Muscle of back (tissue), 11 donors: ENCODE data around the gene IGF2BP2. TPM values are rescaled to one million over a fixed set of nuclear protein-coding genes. Genes with fewer than 3 reads are reported as not detected.
A peak's percentile ranks its signal among the peaks of the same experiment; 100 is the strongest.

Experiments
- DNase-seq, 3 donors: peaks; one replicate each; pipeline versions ENCODE4 v3.0.0 to v3.0.0-alpha.2; 2013
- polyA plus RNA-seq, 10 donors: library from polyadenylated mRNA; unstranded; fragments of 120-200 nt; gene quantifications; one replicate each; pipeline ENCODE4 v1.2.1, GENCODE V29; 2013; ENCODE audit not compliant: insufficient read length in 10 of 10

Gene IGF2BP2
- polyA plus RNA-seq, 10 donors: 34.6 to 59.6 (median 39.3) TPM

DNA sequence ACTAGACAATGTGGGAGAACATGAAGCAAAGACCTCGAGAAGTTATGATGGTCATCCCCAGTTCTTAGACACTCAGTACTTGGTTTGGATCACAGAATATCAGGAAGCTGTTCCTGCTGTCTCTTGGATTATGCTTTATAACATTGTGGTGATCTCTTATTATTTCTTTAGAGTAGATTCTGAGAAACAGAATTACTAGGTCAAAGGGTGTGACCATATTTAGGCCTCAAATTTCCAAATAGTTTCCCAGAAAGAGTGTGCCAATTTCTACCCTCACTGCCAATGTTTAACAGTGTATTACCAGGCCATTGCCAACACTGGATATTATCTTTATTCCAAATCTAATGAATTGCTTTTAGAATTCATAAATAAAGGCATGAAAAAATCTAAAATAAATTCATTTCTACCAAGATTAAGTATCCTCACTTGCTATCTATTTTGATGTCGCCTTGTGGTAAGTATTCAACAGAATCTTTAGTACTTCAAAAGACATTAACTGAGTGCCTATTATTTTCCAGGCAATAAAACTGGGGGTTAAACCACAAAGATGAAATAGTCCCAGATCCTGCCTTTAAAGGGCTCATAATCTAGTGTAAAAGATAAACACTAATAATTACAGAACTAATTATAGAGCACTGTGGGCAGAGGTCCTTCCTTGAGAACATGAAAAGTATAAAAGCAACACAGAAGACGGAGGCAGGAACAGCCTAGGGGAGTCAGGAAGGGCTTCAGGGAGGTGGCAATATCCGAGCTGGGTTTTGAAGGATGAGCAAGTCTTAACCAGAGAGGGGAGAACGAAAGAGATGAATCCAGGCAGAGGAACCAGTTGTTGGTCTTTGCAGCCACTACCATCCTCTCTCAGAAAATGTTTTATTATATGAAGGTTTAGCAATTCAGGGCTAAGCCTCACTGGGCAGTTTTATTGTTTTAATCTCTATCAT lies 86.8 kb downstream of the IGF2BP2 start:
- DNase-seq: no peak

GRCh38 chr3:185737020-185737419 lies 87.8 kb downstream of the IGF2BP2 start:
- DNase-seq: peak in 2 of 3 donors; percentile 45 to 71

GRCh38 chr3:185734725-185735096 lies 90.1 kb downstream of the IGF2BP2 start:
- DNase-seq: no peak

DNA sequence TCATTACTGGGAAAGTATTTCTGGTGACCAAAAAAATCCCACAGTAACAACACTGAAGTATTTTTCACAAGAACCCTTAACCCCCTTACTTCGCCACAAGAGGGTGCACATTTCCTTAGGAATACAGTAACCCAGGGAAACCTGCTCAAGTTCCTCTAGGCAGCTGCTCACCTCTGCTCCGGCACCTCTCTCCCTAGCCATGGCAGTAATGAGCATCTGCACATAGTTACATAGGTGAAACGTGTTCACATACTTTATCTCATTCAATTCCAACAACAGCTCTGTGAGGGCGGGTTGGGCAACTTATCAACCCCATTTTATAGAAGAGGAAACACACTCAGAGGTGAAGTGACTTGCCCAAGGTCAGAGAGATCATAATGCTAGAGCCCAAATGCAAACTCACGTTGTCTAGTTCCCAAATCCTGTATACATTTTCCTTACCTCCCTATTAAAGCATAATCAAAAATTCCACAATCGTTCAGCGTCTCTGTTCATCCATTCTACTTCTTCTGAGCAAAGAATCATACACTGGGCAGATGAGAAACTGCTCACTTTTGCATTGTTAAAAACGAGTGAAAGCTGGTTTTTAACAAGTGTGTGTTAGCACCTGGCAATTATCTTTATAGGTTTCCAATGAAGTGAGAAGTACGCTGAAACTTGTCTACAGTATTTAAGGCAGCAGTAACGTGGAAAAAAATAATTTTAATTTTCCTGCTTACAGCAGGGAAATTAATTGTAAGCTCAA lies 90.7 kb downstream of the IGF2BP2 start:
- peak in 2 of 3 donors; percentile 56 to 64 for DNase-seq

DNA sequence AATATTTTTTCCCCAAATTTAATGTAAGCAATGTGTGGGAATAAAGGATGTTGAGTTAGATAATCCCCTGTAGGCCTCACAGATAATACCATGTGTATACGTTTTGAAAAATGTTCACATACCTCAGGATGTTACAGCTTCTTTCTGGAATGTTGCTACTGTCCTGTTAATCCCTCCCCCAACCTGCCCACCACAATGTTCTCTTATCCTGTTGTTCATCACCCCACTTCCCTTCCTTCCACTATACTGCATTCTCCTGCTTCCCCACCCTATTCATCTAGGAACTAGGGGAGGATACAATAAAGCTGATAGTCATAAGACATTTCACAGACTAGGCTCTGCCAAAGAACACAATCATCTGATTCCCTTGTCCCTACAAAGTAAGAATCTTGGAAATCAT lies 92.1 kb downstream of the IGF2BP2 start:
- peak in 2 of 3 donors; percentile 43 to 91 for DNase-seq

DNA sequence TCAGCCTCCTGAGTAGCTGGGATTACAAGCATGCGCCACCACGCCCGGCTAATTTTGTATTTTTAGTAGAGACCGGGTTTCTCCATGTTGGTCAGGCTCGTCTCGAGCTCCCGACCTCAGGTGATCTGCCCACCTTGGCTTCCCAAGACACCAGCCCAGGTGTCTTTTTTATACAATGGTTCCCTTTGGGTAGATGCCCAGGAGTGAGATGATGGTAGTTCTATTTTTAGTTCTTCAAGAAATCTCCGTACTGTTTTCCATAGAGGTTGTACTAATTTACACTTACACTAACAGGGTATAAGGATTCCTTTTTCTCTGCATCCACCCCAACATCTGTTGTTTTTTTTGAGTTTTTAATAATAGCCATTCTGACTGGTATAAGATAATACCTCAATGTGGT lies 94.3 kb downstream of the IGF2BP2 start:
- no peak for DNase-seq

DNA sequence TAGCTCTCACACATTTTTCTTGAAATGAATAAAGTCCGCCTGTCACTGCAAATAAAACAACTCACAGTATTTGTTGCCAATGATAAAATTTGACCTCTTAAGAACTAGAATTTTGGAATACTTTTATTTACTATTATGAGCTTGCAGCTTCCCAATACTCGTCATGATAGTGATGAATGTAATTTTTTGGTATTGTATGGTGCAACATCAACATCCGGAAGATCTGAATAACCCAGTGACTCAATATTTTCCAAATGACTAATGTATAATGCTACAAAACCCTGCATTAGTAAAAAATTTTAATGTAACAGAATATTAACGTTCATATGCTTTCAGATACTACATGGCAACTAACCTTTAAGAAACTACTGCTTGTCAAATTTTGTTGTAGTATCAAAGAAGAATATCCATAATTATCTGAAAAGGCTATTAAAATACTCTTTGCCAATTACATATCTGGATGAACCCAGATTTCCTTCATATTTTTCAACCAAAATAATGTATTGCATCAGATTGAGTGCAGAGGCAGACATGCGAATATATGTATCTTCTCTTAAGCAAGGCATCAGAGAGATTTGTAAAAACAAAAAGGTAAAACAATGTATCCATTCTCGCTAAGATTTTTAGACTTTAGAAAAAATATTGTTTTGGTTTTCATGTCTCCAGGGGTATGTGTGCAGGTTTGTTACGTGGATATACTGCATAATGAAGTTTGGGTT lies 95.3 kb downstream of the IGF2BP2 start:
- peak in 1 of 3 donors; percentile 71 for DNase-seq

DNA sequence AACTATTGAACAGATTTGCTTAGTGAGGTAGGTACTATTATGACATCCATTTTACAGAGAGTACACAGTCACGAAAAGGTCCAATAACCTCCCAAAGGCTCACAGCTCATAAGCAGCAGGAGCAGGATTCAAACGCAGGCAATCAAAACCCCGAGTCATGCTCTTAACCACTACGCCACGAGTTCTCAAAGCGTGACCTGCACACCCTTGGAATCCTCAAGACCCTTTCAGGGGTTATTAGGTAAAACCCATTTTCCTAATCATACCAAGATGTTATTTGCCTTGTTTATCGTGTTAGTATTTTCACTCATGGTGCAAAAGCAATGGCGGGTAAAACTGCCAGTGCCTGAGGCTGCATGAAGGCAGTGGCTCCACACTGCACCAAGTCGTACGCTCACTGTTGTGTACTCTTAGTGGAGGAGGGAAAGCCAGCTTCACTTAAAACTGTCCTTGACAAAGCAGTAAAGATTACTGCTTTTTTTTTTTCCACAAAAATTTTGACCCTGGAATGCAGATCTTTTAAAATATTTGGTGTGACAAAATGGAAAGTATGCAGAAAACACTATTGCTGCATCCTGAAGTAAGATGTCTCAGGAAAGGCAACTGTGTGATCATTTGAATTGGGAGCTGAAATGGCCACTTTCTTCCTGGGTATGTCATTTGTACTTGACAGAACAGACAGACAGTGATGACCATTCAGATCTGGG lies 96.1 kb downstream of the IGF2BP2 start:
- DNase-seq: no peak

DNA sequence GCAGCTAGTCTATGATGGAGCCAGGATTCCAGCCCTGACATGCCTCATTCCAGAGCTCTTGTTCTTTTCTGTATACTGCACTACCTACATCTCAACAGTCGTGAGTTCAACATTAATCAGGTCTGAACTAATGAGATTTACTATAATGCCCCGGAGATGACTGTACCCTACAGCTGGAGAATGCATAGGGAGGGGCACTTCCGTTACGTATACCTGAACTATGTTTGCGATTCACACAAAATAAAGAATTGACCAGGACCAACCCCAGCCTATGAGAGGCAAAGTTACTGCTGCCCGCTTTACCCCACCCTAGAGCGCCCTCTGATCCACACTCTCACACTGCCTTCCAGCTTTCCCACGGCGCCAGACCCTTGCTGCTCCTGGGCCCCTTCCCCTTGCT lies 97.0 kb downstream of the IGF2BP2 start:
- no peak for DNase-seq

GRCh38 chr3:185726254-185726967 lies 98.4 kb downstream of the IGF2BP2 start:
- no peak for DNase-seq

GRCh38 chr3:185724761-185725160 lies 100.1 kb downstream of the IGF2BP2 start:
- DNase-seq: peak; percentile 64 to 81 (median 74)

GRCh38 chr3:185724251-185724650 lies 100.6 kb downstream of the IGF2BP2 start:
- no peak for DNase-seq

DNA sequence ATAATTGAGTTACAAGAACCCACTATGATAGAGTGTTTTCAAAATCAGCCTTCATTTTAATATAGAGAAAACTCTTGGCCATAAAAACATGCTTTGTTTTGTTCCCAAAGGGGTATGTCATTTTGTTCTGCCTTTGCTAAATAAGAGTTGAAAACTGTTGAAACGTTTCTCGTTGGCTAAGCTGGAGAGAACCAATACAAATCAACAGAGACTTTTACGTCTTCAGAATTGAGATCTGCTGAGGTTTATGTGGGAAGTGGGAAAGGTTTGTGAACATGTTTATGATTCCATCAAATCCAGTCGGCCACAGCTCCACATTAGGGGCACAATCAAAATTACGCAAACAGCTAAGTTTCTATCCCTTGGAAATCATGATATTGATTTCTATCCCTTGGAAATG lies 102.0 kb downstream of the IGF2BP2 start:
- peak in 1 of 3 donors; percentile 46 for DNase-seq

DNA sequence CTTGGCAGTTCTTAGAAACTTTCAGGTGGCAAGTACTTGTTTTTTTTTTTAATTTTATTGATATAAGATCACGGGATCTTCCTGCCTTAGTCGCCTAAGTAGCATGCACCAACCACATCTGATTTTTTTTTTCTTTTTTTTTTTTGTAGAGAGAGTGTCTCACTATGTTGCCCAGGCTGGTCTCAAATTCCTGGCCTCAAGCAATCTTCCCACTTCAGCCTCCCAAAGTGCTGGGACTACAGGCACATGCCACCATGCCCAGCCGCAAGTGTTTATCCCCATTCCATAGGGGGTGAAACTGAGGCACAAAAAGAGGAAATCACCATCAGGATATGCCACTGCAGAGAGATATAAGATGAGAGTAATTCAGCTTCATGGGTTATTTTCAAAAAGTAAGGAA lies 102.9 kb downstream of the IGF2BP2 start:
- DNase-seq: no peak

DNA sequence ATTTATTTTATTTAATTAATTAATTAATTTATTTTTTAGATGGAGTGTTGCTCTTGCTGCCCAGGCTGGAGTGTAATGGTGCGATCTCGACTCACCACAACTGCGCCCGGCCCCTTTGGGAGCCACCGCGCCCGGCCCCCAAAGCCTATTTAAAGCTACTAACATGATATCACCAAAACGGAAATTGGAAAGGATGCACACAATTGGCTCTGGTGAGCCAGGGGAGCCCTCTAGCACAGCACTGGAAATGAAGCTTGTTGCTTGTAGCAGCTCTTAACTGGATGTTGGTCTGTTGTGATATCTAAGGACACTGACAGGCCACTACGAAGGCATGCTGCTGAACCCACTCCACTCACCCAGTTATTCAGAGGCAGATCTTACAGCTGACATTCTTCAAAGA lies 104.5 kb downstream of the IGF2BP2 start:
- DNase-seq: no peak

DNA sequence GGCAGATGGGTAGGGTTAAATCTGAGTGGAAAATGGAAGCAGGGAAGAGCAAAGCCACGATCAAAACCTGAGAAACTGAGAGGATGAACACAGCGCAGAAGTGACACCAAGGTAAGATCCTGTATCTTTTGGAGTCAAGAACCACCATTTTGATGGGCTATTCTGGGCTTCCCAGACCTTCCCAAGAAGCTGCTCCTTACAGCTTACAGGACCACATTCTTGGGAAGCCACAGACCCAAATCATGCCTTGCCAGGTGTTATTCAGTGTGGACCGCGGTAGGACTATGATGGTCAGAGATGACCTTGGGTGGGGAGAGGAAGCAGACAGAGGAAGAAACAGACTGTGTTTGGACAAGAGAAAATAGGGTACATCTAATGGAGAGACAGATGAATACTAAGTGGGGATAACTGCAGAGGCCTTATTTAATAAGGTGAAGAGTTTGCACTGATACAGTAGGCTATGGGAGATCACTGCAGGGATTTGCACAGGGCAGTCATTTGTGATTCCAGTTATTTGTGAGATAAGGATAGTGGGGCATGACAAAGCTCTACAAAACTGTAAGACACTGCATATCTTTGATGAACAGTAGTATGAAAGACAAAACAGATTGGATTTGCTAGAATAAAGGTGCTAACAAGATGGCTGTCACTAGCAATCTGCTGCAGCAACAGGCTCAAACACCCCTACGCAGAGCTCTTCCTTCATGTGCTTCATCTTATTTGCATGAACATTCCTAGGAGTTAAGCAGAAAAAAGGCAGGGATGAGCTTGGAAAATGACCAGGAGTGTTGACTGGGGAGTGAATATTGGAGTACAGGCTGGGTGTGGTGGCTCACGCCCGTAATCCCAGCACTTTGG lies 105.9 kb downstream of the IGF2BP2 start:
- DNase-seq: no peak

GRCh38 chr3:185717627-185718402 lies 107.0 kb downstream of the IGF2BP2 start:
- no peak for DNase-seq

DNA sequence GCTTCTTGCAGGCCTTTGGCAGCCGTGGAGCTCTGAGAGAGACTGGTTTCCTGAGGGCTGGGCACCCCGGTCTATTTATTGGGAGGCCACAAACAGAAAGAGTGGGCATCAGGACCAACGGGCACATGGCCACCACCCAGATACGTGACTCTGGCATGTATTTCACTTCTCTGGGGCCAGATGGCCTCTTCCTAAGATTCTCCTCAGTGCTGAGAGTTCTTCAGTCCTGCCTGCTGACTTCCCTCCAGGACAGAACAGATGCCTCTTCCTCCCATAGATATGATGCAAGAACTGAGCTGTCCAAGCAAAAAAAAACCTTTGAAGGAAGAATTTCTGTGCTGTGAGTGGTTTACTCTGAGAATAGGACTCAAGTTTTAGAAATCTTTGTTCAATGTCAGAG lies 107.7 kb downstream of the IGF2BP2 start:
- peak; percentile 48 to 70 (median 69) for DNase-seq
